DOHH2 (cell line): ENCODE measurements around the gene ST3GAL2.
A peak's percentile ranks its signal among the peaks of the same experiment; 100 is the strongest.

Experiments
- H3F3A ChIP-seq: fragments of 200-600 bp; sonication (generic), shearing (Covaris generic); 2 replicates; pipeline ENCODE4 v1.6.0; 2016; ENCODE audit warnings: antibody characterized with exemption, mild to moderate bottlenecking; ENCODE audit not compliant: control insufficient read depth, insufficient read depth
- H3K27ac ChIP-seq: fragments of 200-600 bp; sonication (generic); 2 replicates; pipeline ENCODE4 v1.5.1; 2014; ENCODE audit warnings: low read depth, mild to moderate bottlenecking, low read length, moderate library complexity
- H3K27me3 ChIP-seq: fragments of 200-600 bp; sonication (generic); 2 replicates; pipeline ENCODE4 v1.6.1; 2014; ENCODE audit warnings: mild to moderate bottlenecking, low read length, mixed read lengths; ENCODE audit not compliant: control insufficient read depth
- H3K36me3 ChIP-seq: fragments of 200-600 bp; sonication (generic); 2 replicates; pipeline ENCODE4 v1.6.1; 2014; ENCODE audit warnings: mild to moderate bottlenecking, low read length, moderate library complexity, mixed read lengths; ENCODE audit not compliant: control insufficient read depth
- H3K4me1 ChIP-seq: fragments of 200-600 bp; sonication (generic); 2 replicates; pipeline ENCODE4 v1.6.1; 2014; ENCODE audit warnings: mild to moderate bottlenecking, low read length, mixed read lengths; ENCODE audit not compliant: control insufficient read depth
- H3K4me2 ChIP-seq: fragments of 200-600 bp; sonication (generic); 2 replicates; pipeline ENCODE4 v1.6.0; 2014; ENCODE audit warnings: mild to moderate bottlenecking, low read length, moderate library complexity
- H3K4me3 ChIP-seq: fragments of 200-600 bp; sonication (generic); 2 replicates; pipeline ENCODE4 v1.5.1; 2014; ENCODE audit warnings: mild to moderate bottlenecking, low read length, mixed read lengths
- H3K79me2 ChIP-seq: fragments of 200-600 bp; sonication (generic); 2 replicates; pipeline ENCODE4 v1.6.1; 2014; ENCODE audit warnings: mild to moderate bottlenecking, low read length, mixed read lengths; ENCODE audit not compliant: control insufficient read depth
- H3K9me2 ChIP-seq: fragments of 200-600 bp; sonication (generic); replicated peaks from 2 replicates; pipeline ENCODE4 v1.6.1; 2014; ENCODE audit warnings: mild to moderate bottlenecking, low read length, mixed read lengths; ENCODE audit not compliant: control insufficient read depth
- H3K9me3 ChIP-seq: fragments of 200-600 bp; sonication (generic); 2 replicates; pipeline ENCODE4 v1.6.1; 2014; ENCODE audit warnings: antibody characterized with exemption, low read length, mixed read lengths; ENCODE audit not compliant: control insufficient read depth, insufficient read depth
- H4K20me1 ChIP-seq: fragments of 200-600 bp; sonication (generic); 2 replicates; pipeline ENCODE4 v1.6.0; 2014; ENCODE audit warnings: low read depth, mild to moderate bottlenecking, antibody characterized with exemption, low read length, moderate library complexity; ENCODE audit not compliant: control insufficient read depth, insufficient read depth
- EZH2phosphoT487 ChIP-seq: fragments of 200-600 bp; sonication (generic); IDR thresholded peaks from 2 replicates; pipeline ENCODE4 v1.6.1; 2017; ENCODE audit warnings: borderline replicate concordance, mild to moderate bottlenecking, antibody characterized with exemption, low read length, moderate library complexity, mixed read lengths
- TF ChIP-seq, protein P1 (sequence below): fragments of 200-600 bp; sonication (generic); IDR thresholded peaks from one replicate; pipeline ENCODE4 v1.5.1; 2014; ENCODE audit warnings: antibody characterized with exemption, mild to moderate bottlenecking, low read depth, low read length; ENCODE audit not compliant: poor library complexity, severe bottlenecking

Gene ST3GAL2

GRCh38 chr16:70402916-70403659 lies 35.8 kb downstream of the ST3GAL2 start:
- peak overlapping the region; percentile 96 for H3K4me2 ChIP-seq
- H3K4me3 ChIP-seq, result peak overlapping the region; percentile 74
- H3K9me2 ChIP-seq, result no peaks in the 10 kb centered on the region
- no peaks in the 10 kb centered on the region for H3K9me3 ChIP-seq
- H4K20me1 ChIP-seq, result peaks cover 3% of the 10 kb centered on the region; the same call in 1 of the 2 replicates
- H3K4me1 ChIP-seq, result peaks cover 61% of the 10 kb centered on the region
- H3K27me3 ChIP-seq, result no peaks in the 10 kb centered on the region
- peak overlapping the region; percentile 89 for H3K27ac ChIP-seq
- peaks cover 75% of the 10 kb centered on the region for H3K79me2 ChIP-seq
- peaks cover 4% of the 10 kb centered on the region; the same call in 1 of the 2 replicates for H3F3A ChIP-seq
- TF ChIP-seq, protein P1, sequence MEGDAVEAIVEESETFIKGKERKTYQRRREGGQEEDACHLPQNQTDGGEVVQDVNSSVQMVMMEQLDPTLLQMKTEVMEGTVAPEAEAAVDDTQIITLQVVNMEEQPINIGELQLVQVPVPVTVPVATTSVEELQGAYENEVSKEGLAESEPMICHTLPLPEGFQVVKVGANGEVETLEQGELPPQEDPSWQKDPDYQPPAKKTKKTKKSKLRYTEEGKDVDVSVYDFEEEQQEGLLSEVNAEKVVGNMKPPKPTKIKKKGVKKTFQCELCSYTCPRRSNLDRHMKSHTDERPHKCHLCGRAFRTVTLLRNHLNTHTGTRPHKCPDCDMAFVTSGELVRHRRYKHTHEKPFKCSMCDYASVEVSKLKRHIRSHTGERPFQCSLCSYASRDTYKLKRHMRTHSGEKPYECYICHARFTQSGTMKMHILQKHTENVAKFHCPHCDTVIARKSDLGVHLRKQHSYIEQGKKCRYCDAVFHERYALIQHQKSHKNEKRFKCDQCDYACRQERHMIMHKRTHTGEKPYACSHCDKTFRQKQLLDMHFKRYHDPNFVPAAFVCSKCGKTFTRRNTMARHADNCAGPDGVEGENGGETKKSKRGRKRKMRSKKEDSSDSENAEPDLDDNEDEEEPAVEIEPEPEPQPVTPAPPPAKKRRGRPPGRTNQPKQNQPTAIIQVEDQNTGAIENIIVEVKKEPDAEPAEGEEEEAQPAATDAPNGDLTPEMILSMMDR, result no peak
- no peak for TF ChIP-seq EZH2phosphoT487
- H3K36me3 ChIP-seq, result peaks cover 33% of the 10 kb centered on the region

- Histone ChIP-seq H3K9me3 (no peaks in the 10 kb centered on the region), H3K9me2 (no peaks in the 10 kb centered on the region), H4K20me1 (peaks cover 3% of the 10 kb centered on the region; the same call in 1 of the 2 replicates), H3K27ac (no peak overlapping the region), H3F3A (peaks cover 4% of the 10 kb centered on the region; the same call in 1 of the 2 replicates), H3K36me3 (peaks cover 44% of the 10 kb centered on the region), H3K4me3 (no peak overlapping the region), H3K4me2 (no peak overlapping the region), H3K4me1 (peaks cover 39% of the 10 kb centered on the region), H3K27me3 (no peaks in the 10 kb centered on the region), H3K79me2 (peaks cover 47% of the 10 kb centered on the region)
- no peak for TF ChIP-seq EZH2phosphoT487
- TF ChIP-seq, protein P1, result no peak
Observed at GRCh38 chr16:70399951-70400350, 38.9 kb downstream of the ST3GAL2 start.

GRCh38 chr16:70399381-70399780 lies 39.5 kb downstream of the ST3GAL2 start:
- H3K4me2 ChIP-seq, result no peak overlapping the region
- H3K27ac ChIP-seq, result no peak overlapping the region
- H3K79me2 ChIP-seq, result peaks cover 47% of the 10 kb centered on the region
- peaks cover 50% of the 10 kb centered on the region for H3K36me3 ChIP-seq
- H3K9me3 ChIP-seq, result no peaks in the 10 kb centered on the region
- TF ChIP-seq, protein P1, result no peak
- TF ChIP-seq EZH2phosphoT487, result no peak
- H3F3A ChIP-seq, result peaks cover 4% of the 10 kb centered on the region; the same call in 1 of the 2 replicates
- no peaks in the 10 kb centered on the region for H3K27me3 ChIP-seq
- H3K4me1 ChIP-seq, result peaks cover 33% of the 10 kb centered on the region
- H3K9me2 ChIP-seq, result no peaks in the 10 kb centered on the region
- peaks cover 3% of the 10 kb centered on the region; the same call in 1 of the 2 replicates for H4K20me1 ChIP-seq
- no peak overlapping the region for H3K4me3 ChIP-seq
